Renal cortex interstitium (tissue), 11 donors: ENCODE data around the gene ENO4. TPM values are rescaled to one million over a fixed set of nuclear protein-coding genes. Genes with fewer than 3 reads are reported as not detected.

ENCODE experiments used
- DNase-seq, 11 donors: peaks; one replicate each; pipeline ENCODE4 v3.0.0-alpha.2; 2013; ENCODE audit warnings: low read depth in 9 of 11, low spot score in 4 of 11; ENCODE audit errors: extremely low read depth in 1 of 11
- polyA plus RNA-seq, 3 donors: library from polyadenylated mRNA; unstranded; fragments of 120-200 nt; gene quantifications; one replicate each; pipeline ENCODE4 v1.2.1, GENCODE V29; 2013; ENCODE audit not compliant: insufficient read length in 3 of 3

ENO4 gene
- polyA plus RNA-seq, 3 donors, result 3.0 to 4.0 (median 4.0) TPM

GRCh38 chr10:116891208-116891607 lies 41.9 kb downstream of the ENO4 start:
- DNase-seq, result peak in 7 of 11 donors; percentile 42 to 76 (median 51)

- peak in 4 of 11 donors; percentile 23 to 32 (median 31) for DNase-seq
Measured at GRCh38 chr10:116892907-116893685, 43.8 kb downstream of the ENO4 start.

- DNase-seq, result no peak
Measured at GRCh38 chr10:116893686-116894037, 44.4 kb downstream of the ENO4 start.

GRCh38 chr10:116899626-116900025 lies 50.3 kb downstream of the ENO4 start:
- DNase-seq, result peak in 4 of 11 donors; percentile 45 to 62 (median 52)

- no peak for DNase-seq
Measured at GRCh38 chr10:116905845-116906210, 56.5 kb downstream of the ENO4 start.

GRCh38 chr10:116907245-116907987 lies 58.1 kb downstream of the ENO4 start:
- DNase-seq, result peak in 4 of 11 donors; percentile 16 to 34 (median 20)

- no peak for DNase-seq
Measured at GRCh38 chr10:116909307-116909706, 60.0 kb downstream of the ENO4 start.

GRCh38 chr10:116910910-116911309 lies 61.6 kb downstream of the ENO4 start:
- DNase-seq, result no peak

GRCh38 chr10:116912162-116912561 lies 62.9 kb downstream of the ENO4 start:
- no peak for DNase-seq

- no peak for DNase-seq
Measured at GRCh38 chr10:116913695-116914094, 64.4 kb downstream of the ENO4 start.

- DNase-seq, result no peak
Measured at GRCh38 chr10:116915340-116915739, 66.0 kb downstream of the ENO4 start.

- no peak for DNase-seq
Measured at GRCh38 chr10:116917481-116917880, 68.2 kb downstream of the ENO4 start.

- no peak for DNase-seq
Measured at GRCh38 chr10:116918583-116918982, 69.3 kb downstream of the ENO4 start.

GRCh38 chr10:116919164-116919563 lies 69.9 kb downstream of the ENO4 start:
- no peak for DNase-seq

- DNase-seq, result no peak
Measured at GRCh38 chr10:116919706-116920105, 70.4 kb downstream of the ENO4 start.

- DNase-seq, result no peak
Measured at GRCh38 chr10:116925056-116925455, 75.8 kb downstream of the ENO4 start.

GRCh38 chr10:116926426-116926825 lies 77.1 kb downstream of the ENO4 start:
- DNase-seq, result no peak

- DNase-seq, result no peak
Measured at GRCh38 chr10:116931806-116932205, 82.5 kb downstream of the ENO4 start.
